Smooth muscle cell of trachea (primary cell): Measurements from ENCODE around the gene CSTF1. TPM values are rescaled to one million over a fixed set of nuclear protein-coding genes. Genes with fewer than 3 reads are reported as not detected.

ENCODE experiments used
- total RNA-seq: library from RNA; depleted of rRNA; stranded (reverse); fragments of >200 nt; gene quantifications from 2 replicates; pipeline ENCODE4 v1.2.1, GENCODE V29; 2014

CSTF1 gene
- 44.9 and 52.8 TPM in 2 replicates for total RNA-seq

GRCh38 chr20:56392132-56392880, at the start of gene CSTF1, which contains the start of gene AURKA:
TSS of gene CSTF1 (plus strand) at chr20:56392645. CDS start at chr20:56395553, 2,908 bp downstream.
TSS of gene AURKA (minus strand) at chr20:56392215. CDS start at chr20:56388197, 4,018 bp downstream.

GRCh38 chr20:56358600-56359211, 33.7 kb upstream of the CSTF1 start, which contains the start of gene FAM210B:
TSS of gene FAM210B (plus strand) at chr20:56358974. CDS start at chr20:56359006, 32 bp downstream.

GRCh38 chr20:56411759-56412472, 19.5 kb downstream of the CSTF1 start, which contains the start of gene CASS4:
TSS of gene CASS4 (plus strand) at chr20:56412260. CDS start at chr20:56412459, 199 bp downstream.

Other genes starting within 250 kb of the CSTF1 start
- not detected in 2 replicates for gene MC3R, start 143.9 kb upstream of the CSTF1 start, total RNA-seq
- gene FAM210B, start 33.7 kb upstream of the CSTF1 start, total RNA-seq = 46.3 and 63.2 TPM in 2 replicates
- gene AURKA, start 430 bp upstream of the CSTF1 start, total RNA-seq = 10.4 and 66.9 TPM in 2 replicates
- 10.5 and 12.4 TPM in 2 replicates for gene CASS4, start 19.6 kb downstream of the CSTF1 start, total RNA-seq
- gene RTF2, start 76.0 kb downstream of the CSTF1 start, total RNA-seq = 109 and 119 TPM in 2 replicates
- gene FAM209A, start 132.1 kb downstream of the CSTF1 start, total RNA-seq = not detected in 2 replicates
- not detected in 2 replicates for gene FAM209B, start 140.6 kb downstream of the CSTF1 start, total RNA-seq
- gene TFAP2C, start 236.7 kb downstream of the CSTF1 start, total RNA-seq = not detected in 2 replicates